GM21423 (cell line): ENCODE results near the gene OMG.
"Not testable (repeated sequence)": the region's sequence is repeated elsewhere in the genome, so short reads cannot be mapped to it uniquely, and the experiment has no call there.

Source experiments
- ATAC-seq: cut with Tn5 transposase; IDR thresholded peaks from one replicate; pipeline ENCODE4 v1.9.1; 2021; ENCODE audit warnings: mild to moderate bottlenecking, moderate library complexity; ENCODE audit not compliant: unreplicated experiment

OMG gene

GRCh38 chr17:31297090-31297489 is at the start of gene OMG:
OMG (minus strand) TSS chr17:31297239; CDS start chr17:31296331, 908 bp downstream.
- no peak for ATAC-seq

- not testable (repeated sequence) for ATAC-seq
These were observed 48.2 kb upstream of the OMG start for GRCh38 chr17:31345191-31345747.

- no peak for ATAC-seq
These were observed 43.0 kb upstream of the OMG start for GRCh38 chr17:31339906-31340661.

GRCh38 chr17:31329221-31329620 is 32.2 kb upstream of the OMG start:
- ATAC-seq: no peak

GRCh38 chr17:31328160-31328535 is 31.1 kb upstream of the OMG start:
- ATAC-seq: no peak

GRCh38 chr17:31327534-31328159 is 30.6 kb upstream of the OMG start:
- no peak for ATAC-seq

GRCh38 chr17:31323551-31323950 is 26.5 kb upstream of the OMG start:
- no peak for ATAC-seq

- no peak for ATAC-seq
These were observed 24.9 kb upstream of the OMG start for GRCh38 chr17:31321966-31322365.

GRCh38 chr17:31321481-31321880 is 24.4 kb upstream of the OMG start, which contains the start of gene EVI2A:
EVI2A (minus strand) TSS chr17:31321622; CDS start chr17:31319013, 2,609 bp downstream.
- no peak for ATAC-seq

GRCh38 chr17:31320791-31321190 is 23.8 kb upstream of the OMG start:
- ATAC-seq: no peak

GRCh38 chr17:31320241-31320640 is 23.2 kb upstream of the OMG start:
- ATAC-seq: no peak

- ATAC-seq: no peak
These were observed 22.0 kb upstream of the OMG start for GRCh38 chr17:31318851-31319661.

- peak; percentile 31 for ATAC-seq
These were observed 21.3 kb upstream of the OMG start for GRCh38 chr17:31318298-31318801.

GRCh38 chr17:31314782-31315100 is 17.7 kb upstream of the OMG start:
- ATAC-seq: no peak

- no peak for ATAC-seq
These were observed 17.1 kb upstream of the OMG start, which contains the start of gene EVI2B for GRCh38 chr17:31313982-31314781. EVI2B (minus strand) TSS chr17:31314054; CDS start chr17:31305609, 8,445 bp downstream.

GRCh38 chr17:31312223-31312622 is 15.2 kb upstream of the OMG start:
- not testable (repeated sequence) for ATAC-seq

GRCh38 chr17:31311526-31311925 is 14.5 kb upstream of the OMG start:
- no peak for ATAC-seq

GRCh38 chr17:31310886-31311285 is 13.8 kb upstream of the OMG start:
- no peak for ATAC-seq

- ATAC-seq: no peak
These were observed 13.2 kb upstream of the OMG start for GRCh38 chr17:31310260-31310659.

- no peak for ATAC-seq
These were observed 12.5 kb upstream of the OMG start for GRCh38 chr17:31309556-31309955.
